ENCODE data around the gene NKAPD1.
"Not testable (repeated sequence)": the region's sequence is repeated elsewhere in the genome, so short reads cannot be mapped to it uniquely, and the experiment has no call there.

Gene NKAPD1, protein sequence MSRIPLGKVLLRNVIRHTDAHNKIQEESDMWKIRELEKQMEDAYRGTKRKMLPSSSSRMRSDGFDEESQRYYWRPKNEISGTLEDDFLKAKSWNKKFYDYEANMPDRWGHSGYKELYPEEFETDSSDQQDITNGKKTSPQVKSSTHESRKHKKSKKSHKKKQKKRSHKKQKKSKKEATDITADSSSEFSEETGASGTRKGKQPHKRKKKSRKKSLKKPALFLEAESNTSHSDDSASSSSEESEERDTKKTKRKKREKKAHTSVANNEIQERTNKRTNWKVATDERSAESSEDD

DNA sequence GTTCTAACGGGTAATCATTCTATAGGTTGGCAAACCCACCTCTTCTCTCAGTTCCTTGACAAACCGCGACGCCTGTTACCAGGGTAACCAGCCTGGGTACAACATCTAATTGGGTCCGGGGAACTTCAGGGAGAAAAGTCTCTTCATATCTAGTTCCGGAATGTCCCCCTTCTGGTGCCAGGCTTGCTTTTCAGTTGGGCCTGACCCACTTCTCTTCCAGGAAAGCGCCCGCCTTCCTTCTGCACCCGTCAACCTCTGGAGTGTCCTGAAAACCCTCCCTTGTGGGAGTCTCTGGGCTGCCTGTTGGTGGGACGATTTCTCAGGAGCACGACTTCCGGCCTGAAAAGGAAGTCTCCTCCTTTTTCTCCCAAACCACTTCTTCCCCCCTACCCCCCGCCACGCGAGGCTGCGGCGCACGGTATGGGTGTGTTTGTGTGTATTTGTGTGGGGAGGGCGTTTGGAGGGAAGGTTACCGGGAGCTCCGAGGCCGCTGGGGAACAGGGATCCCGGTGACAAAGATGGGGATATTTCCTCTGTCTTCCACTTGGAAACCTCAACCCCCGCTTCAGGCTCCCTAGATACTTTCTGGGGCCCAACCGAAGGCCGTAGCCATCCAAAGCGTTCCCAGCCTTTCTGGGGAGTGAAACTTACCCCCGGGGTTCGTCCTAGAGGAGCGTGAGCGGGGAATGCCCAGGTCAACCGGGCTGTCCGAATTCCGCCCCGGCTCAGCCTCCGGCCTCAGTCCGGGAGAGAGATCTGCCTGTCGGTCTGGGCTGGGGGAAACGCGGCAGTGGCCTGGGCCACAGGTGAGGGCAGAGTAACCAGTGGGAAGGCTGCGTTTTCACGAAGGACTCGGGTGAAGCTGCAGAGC, at the start of gene NKAPD1, which contains the start of gene PIH1D2:
Gene NKAPD1, plus strand, starts transcription at position 359 of the 871 bp plus-strand sequence. CDS start 1,276 bp downstream, outside the sequence.
Gene PIH1D2, minus strand, starts transcription at position 77 of the 871 bp plus-strand sequence. CDS start 843 bp downstream, outside the sequence.
- DNase-seq, result peak; percentile 94

DNA sequence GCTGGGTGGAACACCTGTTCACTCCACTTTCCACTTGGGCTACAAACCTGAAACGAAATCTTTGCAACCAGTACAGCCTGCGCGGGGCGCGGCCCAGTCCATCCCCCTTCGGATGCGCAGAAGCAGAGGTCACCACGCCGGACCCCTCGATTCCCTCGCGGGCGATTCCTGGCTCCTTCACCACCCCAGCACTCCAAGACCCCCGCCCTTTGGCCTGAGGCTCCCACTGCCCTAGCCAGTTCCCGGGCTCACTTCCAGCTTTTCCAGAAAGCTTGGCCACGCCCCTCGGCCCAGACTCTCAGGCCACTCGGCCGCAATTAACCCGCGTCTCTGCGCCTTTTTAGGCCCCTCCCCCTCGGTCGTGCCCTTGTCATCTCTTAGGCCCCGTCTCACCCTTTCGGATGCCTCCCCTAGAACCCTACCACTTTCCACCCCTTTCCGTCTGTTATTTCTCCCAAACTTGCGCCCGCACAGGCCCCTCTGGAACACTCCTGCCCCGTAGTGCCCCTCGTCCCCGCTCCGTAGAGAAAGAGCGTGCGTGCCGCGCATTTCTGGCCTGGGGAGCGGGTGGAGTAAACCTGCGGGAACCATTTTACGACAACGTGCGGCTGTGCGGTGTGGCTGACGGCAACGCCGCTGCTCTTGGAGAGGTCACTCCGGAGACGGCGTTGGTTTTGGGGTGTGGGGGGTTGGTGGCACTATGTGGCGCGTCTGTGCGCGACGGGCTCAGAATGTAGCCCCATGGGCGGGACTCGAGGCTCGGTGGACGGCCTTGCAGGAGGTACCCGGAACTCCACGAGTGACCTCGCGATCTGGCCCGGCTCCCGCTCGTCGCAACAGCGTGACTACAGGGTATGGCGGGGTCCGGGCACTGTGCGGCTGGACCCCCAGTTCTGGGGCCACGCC, 49.1 kb upstream of the NKAPD1 start, which contains the start of gene DLAT:
Gene DLAT, plus strand, starts transcription at position 636 of the 906 bp plus-strand sequence. Its CDS starts 65 bp downstream, at position 701.
- peak; percentile 94 for DNase-seq

DNA sequence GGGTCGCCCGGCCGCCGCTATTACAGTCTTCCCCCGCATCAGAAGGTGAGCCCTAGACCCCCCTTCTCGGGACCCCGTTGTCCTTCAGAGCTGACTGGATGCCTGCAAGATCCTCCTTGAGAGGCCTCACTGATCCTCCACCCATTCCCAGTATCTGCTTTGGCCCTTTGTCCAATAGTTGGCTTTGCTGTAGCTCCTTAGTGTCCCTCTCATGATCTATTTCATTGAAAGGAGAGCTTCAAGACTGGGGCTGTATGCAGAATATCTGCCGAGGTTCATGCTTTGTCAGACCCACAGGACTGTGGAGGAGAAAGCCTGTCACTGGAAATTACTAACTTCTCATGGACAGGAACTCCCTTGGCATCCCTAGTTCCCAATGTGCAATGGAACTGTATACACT, 48.4 kb upstream of the NKAPD1 start:
- DNase-seq, result no peak

DNA sequence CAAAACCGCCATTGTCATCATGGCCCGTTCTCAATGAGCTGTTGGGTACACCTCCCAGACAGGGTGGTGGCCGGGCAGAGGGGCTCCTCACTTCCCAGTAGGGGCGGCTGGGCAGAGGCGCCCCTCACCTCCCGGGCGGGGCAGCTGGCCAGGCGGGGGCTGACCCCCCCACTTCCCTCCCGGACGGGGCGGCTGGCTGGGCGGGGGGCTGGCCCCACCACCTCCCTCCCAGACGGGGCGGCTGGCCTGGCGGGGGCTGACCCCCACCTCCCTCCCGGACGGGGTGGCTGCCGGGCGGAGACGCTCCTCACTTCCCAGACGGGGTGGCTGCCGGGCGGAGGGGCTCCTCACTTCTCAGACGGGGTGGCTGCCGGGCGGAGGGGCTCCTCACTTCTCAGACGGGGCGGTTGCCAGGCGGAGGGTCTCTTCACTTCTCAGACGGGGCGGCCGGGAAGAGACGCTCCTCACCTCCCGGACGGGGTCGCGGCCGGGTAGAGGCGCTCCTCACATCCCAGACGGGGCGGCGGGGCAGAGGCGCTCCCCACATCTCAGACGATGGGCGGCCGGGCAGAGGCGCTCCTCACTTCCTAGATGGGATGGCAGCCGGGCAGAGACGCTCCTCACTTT, 47.2 kb upstream of the NKAPD1 start:
- not testable (repeated sequence) for DNase-seq

DNA sequence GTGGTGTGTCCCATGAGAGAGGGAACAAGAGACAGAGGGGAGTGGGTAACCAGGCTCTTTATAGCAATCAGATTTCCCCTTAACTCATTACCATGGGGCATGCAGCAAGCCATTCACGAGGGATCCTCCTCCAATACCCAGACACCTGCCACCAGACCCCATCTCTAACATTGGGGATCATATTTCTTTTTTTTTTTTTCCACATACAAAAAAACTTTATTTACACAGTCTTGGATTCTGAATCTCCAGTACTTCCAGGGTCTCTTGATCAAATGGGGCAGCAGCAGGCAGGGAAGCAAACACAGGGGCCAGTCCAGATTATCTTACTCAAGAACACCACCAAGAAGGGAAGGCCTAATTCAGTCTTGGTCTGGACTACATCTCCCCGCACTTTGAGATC, 44.6 kb upstream of the NKAPD1 start:
- DNase-seq, result no peak

DNA sequence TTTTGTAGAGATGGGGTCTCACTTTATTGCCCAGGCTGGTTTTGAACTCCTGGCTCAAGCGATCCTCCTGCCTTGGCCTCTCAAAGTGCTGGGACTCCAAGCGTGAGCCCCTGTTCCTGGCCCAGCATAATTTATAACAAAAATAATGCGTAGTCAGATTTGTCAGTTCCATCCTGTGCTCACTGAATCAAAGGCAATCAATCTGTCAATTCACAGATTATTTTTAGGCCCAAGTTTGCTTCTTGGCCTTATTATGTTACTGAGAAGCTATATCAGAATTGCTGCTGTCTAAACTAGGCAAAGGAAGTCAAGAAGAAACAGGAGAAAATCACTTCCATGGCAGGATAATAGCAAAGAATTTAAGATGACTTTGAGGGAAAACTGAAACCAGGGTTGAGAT, 40.2 kb upstream of the NKAPD1 start:
- DNase-seq, result no peak

DNA sequence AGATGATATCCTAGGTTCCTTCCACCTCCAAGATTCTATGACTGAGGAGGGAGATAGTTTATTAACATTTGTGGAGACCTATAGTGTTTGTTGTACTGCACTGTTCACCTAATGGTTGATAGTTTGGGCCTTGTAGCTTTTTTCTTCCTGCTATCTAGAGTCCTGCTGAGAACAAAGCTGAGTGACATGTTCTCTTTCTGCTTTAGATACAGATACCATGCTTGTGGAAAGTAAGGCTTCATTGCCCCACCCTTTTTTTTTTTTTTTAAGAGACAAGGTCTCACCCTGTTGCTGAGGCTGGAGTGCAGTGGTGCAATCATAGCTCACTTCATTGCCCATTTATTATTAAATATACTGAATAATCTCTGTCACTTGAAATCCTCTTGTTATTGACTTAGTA, 36.6 kb upstream of the NKAPD1 start:
- no peak for DNase-seq

DNA sequence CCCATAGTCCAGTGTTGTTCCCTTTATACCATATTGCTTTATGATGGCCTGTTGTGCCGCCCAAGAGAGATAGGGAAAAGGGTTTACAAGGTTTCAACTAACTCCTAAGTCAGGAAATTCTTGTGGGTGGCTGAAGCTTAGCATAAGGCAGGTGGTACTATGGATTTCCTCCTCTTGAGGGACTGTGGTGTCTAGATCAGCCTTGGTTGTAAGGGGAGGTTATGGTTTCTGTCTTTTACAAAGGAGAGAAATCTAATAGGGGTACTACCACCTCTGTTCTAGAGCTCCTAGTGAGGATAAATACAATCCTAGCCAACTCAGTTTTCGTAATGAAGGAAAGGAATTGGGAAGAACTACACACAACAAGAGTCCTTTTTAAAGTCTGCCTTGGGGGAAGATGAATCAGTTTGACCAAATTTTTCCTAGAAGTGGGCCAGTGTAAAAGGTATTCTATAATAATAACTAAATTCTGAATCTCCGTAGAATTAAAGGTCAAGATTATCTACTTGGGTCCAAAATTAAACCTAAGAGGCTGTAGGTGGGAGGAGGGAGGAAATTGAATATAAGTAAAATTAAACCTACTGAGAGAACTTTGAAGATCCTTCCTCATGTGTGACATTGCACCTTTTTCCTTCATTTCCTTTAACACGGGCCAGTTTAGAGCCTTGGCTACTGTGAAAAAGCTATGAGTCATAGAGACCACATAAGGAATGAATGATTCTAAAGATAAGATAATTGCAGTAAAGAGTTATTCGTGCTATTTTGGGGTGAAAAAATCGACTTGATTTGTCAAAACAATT, 31.7 kb upstream of the NKAPD1 start:
- no peak for DNase-seq

DNA sequence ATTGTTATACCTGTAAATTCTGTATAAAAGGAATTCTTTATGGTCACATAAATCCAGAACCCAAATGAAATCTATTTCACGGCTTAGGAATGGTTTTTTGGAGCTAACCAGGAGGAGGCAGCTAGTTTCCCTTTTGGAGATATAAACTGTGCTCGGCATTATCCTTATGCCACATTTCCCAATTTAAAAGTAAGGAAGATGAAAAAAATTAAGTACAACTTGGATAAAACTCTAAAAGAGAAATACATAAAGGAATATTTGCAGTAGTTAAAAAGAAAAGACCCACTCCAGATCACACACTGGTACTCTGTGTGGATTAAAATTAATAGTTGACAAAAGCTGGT, 31.2 kb upstream of the NKAPD1 start:
- DNase-seq, result no peak

DNA sequence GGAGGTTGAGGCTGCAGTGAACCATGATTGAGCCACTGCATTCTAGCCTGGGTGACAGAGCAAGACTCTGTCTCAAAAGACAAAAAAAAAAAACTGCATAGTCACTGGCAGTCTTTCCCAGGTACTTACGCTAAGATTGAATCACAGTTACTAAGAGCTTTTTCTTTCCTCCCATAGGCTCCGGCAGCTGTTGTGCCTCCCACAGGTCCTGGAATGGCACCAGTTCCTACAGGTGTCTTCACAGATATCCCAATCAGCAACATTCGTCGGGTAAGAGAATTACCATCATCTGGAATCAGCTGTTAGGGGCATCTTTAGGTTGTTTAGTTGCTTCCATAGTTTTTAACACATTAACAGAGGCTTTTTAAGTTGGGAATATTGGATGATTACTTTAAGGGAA, 29.1 kb upstream of the NKAPD1 start:
- DNase-seq, result no peak

DNA sequence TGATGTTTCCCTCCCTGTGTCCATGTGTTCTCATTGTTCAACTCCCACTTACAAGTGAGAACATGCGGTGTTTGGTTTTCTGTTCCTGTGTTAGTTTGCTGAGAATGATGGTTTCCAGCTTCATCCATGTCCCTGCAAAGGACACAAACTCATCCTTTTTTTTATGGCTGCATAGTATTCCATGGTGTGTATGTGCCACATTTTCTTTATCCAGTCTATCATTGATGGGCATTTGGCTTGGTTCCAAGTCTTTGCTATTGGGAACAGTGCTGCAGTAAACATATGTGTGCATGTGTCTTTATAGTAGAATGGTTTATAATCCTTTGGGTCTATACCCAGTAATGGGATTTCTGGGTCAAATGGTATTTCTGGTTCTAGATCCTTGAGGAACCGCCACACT, 27.5 kb upstream of the NKAPD1 start:
- DNase-seq, result not testable (repeated sequence)

DNA sequence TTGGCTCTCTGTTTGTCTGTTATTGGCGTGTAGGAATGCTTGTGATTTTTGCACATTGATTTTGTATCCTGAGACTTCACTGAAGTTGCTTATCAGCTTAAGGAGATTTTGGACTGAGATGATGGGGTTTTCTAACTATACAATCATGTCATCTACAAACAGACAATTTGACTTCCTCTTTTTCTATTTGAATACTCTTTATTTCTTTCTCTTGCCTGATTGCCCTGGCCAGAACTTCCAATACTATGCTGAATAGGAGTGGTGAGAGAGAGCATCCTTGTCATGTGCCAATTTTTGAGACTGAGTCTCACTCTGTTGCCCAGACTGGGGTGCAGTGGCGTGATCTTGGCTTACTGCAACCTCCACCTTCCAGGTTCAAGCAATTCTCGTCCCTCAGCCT, 25.8 kb upstream of the NKAPD1 start:
- not testable (repeated sequence) for DNase-seq

DNA sequence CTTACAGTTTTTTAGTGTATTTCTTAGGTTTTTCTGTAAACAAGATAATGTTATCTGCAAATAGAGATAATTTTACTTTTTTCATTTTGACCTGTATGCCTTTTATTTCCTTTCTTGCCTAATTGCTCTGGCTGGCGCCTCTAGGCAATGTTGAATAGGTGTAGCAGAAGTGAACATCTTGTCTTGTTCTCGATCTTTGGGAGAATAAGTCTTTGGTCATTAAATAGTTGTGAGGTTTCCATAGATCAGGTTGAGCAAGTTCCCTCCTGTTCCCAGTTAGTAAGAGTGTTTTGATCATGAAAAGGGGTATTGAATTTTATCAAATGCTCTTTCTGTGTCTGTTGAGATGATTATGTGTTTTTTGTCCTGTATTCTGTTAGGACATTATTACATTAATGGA, 24.3 kb upstream of the NKAPD1 start:
- DNase-seq, result no peak

DNA sequence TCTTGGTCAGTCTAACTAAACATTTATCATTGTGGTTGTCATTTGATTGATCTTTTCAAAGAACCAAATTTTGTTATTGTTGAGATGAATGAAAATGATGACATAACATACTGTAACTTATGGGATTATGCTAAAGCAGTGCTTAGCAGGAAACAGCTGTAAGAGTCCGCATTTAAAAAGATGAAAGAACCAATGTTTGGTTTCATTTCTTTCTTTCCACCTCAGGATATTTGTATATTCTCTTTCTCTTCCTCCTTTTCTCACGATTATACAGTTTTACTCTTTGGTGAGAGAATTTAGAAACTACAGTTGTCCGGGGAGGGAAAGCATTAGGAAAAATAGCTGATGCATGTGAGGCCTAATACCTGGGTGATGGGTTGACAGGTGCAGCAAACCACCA, 23.4 kb upstream of the NKAPD1 start:
- no peak for DNase-seq

DNA sequence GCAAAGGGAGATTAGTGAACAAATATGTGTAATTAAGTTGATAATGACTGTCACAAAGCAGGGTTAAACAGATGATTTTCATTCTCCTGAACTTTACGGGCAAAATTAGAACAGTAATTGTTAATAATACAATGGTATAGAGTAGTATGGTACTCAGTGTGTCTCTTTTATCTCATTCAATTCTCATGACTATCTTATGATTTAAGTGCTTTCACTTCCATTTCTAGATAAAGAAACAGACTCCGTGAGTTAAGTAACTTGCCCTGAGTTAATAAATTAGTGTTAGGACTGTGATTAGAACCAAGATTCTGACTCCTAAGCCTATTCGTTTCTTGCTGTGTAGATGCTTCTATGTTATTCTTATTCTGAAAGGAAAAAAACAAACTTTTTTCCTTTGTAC, 22.3 kb upstream of the NKAPD1 start:
- DNase-seq, result no peak

DNA sequence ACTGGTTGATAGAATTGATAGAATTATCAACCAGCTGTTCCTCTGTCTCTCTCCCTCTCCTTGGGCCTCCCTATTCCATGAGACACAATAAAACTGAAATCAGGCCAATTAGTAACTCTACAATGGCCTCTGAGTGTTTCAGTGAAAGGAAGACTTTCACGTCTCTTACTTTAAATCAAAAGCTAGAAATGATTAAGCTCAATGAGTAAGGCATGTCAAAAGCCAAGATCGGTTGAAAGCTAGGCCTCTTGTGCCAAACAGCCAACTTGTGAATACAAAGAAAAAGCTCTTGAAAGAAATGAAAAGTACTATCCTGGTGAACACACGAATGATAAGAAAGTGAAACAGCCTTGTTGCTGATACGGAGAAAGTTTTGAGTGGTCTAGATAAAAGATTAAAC, 16.9 kb upstream of the NKAPD1 start:
- DNase-seq, result no peak

DNA sequence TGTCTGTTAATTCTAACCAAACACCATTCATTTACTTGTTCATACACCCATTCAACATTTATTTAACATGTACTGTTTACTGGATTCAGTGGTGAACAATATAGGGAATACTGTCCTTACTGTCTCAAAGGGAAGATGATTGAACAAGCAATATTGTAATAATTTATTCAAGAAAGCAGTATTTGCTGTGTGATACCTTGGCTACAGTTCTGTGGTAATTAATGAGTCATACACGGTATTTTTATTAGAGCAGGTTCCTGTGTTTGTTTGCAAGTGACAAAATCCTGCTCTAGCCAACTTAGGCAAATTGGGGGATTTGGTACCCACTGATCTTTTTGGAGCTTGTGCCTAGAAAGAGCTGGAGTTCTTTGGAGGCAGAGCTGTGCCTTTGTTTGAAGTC, 16.0 kb upstream of the NKAPD1 start:
- DNase-seq, result no peak

DNA sequence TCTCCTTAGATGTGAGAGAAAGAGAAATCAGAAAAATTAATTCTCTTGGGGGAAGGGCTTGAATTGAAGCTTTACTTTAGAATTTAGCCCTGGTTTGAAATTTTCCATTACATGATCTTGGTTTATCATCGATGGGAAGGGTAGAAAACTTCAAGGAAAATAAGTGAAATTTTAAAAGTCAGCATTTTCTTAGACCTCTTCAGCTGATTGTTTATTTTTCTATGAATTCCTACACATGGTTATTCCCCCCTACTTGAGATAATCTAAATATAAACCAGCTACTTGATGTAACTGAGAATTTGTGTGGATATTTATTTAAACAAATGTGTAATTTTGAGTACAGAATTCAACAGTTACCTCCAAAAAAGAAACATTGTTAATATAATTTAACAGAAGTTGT, 11.2 kb upstream of the NKAPD1 start:
- DNase-seq, result no peak

DNA sequence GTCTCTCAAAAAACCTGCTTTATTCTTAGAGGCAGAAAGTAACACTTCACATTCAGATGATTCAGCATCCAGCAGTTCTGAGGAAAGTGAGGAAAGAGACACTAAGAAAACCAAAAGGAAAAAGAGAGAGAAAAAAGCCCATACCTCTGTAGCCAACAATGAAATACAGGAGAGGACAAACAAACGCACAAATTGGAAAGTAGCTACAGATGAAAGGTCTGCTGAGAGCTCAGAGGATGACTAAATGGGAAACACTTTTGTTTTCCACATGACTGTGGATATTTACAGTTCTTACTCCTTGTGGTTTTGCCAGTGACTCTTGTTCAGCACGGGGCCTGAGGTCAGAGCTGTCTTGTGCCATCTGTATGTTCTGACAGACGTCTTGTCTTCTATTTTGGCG, 8.6 kb downstream of the NKAPD1 start:
- DNase-seq, result no peak

DNA sequence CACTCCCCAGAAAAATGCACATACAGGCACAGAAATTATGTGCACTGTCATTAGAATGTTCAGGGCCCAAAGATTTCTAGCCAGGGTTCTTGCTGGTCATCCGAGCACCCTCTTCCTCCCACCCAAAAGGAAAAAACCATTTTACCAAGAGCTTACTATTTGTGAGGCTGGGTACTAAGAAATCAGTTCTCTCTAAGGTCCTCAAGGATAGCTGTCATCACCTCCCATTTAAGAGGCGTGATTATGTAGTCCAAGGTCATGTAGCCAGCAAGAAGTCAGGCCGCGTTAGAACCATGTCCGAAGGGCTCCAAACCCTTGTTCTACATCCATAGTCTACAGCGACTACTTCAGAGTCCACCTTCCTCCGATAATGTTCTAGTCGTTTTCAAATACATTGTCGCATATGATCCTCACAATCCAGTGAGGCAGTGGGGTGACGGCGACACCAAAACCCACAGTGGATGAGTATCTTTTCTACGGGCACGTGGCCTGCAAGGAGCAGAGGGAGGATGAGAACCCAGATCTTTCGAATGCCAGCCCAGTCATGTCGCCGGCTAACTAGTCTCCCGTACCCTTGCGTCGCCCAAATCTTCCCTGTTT, 11.8 kb downstream of the NKAPD1 start:
- DNase-seq, result no peak

Data from DMS79 (cell line).